ENCODE data around the gene CD1B. TPM values are rescaled to one million over a fixed set of nuclear protein-coding genes. Genes with fewer than 3 reads are reported as not detected.
"Not testable (repeated sequence)": the region's sequence is repeated elsewhere in the genome, so short reads cannot be mapped to it uniquely, and the experiment has no call there.

Gene CD1B
- total and polyA plus RNA-seq, 9 donors, result 0.09 TPM; not detected in 8

- no peaks in the 10 kb centered on the region for H3K27me3 ChIP-seq (ENCODE audit: control insufficient read depth, insufficient read depth, low read length)
- H3K4me1 ChIP-seq (ENCODE audit: control insufficient read depth, insufficient read depth, low read length), result peaks cover 2% of the 10 kb centered on the region
- H3K9me3 ChIP-seq (replicated peaks; ENCODE audit: control insufficient read depth, low read depth, low read length), result peaks cover 2% of the 10 kb centered on the region
- peak; percentile 25 for DNase-seq
- WGBS (ENCODE audit: insufficient coverage), result 67% methylated on average over 2 of the region's 2 CpGs
- H3K4me3 ChIP-seq (ENCODE audit: low read length), result no peak overlapping the region
- H3K27ac ChIP-seq (ENCODE audit: low read length), result no peak overlapping the region
- no peaks in the 10 kb centered on the region for H3K36me3 ChIP-seq (ENCODE audit: control insufficient read depth, insufficient read depth, low read length)
These were observed 22.9 kb upstream of the CD1B start for GRCh38 chr1:158354255-158354654.

- Histone ChIP-seq H3K27me3 (ENCODE audit: control insufficient read depth, insufficient read depth, low read length) (no peaks in the 10 kb centered on the region), H3K4me3 (ENCODE audit: low read length) (no peak within 1 kb of the TSS), H3K4me1 (ENCODE audit: control insufficient read depth, insufficient read depth, low read length) (peaks cover 2% of the 10 kb centered on the region), H3K9me3 (replicated peaks; ENCODE audit: control insufficient read depth, low read depth, low read length) (peaks cover 2% of the 10 kb centered on the region), H3K27ac (ENCODE audit: low read length) (no peak within 1 kb of the TSS), H3K36me3 (ENCODE audit: control insufficient read depth, insufficient read depth, low read length) (no peaks in the 10 kb centered on the region)
- 11% methylated on average over 3 of the region's 6 CpGs for WGBS (ENCODE audit: insufficient coverage)
- peak; percentile 16 for DNase-seq
These were observed 22.2 kb upstream of the CD1B start, which contains the start of gene CD1E for GRCh38 chr1:158353303-158354075. Gene CD1E, plus strand, starts transcription at chr1:158353894. Its CDS starts 95 bp downstream, at chr1:158353989.

- 94% methylated on average over 18 of the region's 24 CpGs for WGBS (ENCODE audit: insufficient coverage)
- H3K27me3 ChIP-seq (ENCODE audit: control insufficient read depth, insufficient read depth, low read length); H3K4me3 ChIP-seq (ENCODE audit: low read length); H3K9me3 ChIP-seq (replicated peaks; ENCODE audit: control insufficient read depth, low read depth, low read length); H3K36me3 ChIP-seq (ENCODE audit: control insufficient read depth, insufficient read depth, low read length); DNase-seq; H3K27ac ChIP-seq (ENCODE audit: low read length); H3K4me1 ChIP-seq (ENCODE audit: control insufficient read depth, insufficient read depth, low read length): not testable (repeated sequence)
These were observed 17.6 kb upstream of the CD1B start for GRCh38 chr1:158348946-158349345.

DNA sequence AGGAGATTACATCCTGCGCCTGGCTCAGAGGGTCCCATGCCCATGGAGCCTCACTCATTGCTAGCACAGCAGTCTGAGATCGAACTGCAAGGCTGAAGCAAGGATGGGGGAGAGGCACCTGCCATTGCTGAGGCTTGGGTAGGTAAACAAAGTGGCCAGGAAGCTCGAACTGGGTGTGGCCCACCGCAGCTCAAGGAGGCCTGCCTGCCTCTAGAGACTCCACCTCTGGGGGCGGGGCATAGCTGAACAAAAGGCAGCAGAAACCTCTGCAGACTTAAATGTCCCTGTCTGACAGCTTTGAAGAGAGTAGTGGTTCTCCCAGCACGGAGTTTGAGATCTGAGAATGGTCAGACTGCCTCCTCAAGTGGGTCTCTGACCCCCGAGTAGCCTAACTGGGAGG, 5.1 kb upstream of the CD1B start:
- not testable (repeated sequence) for DNase-seq; H3K27me3 ChIP-seq (ENCODE audit: control insufficient read depth, insufficient read depth, low read length)

GRCh38 chr1:158335213-158335532, 3.8 kb upstream of the CD1B start:
- H3K4me1 ChIP-seq (ENCODE audit: control insufficient read depth, insufficient read depth, low read length), result no peaks in the 10 kb centered on the region
- H3K36me3 ChIP-seq (ENCODE audit: control insufficient read depth, insufficient read depth, low read length), result no peaks in the 10 kb centered on the region
- H3K27ac ChIP-seq (ENCODE audit: low read length), result no peak overlapping the region
- no peaks in the 10 kb centered on the region for H3K9me3 ChIP-seq (replicated peaks; ENCODE audit: control insufficient read depth, low read depth, low read length)
- H3K4me3 ChIP-seq (ENCODE audit: low read length), result no peak overlapping the region
- DNase-seq, result no peak
- H3K27me3 ChIP-seq (ENCODE audit: control insufficient read depth, insufficient read depth, low read length), result no peaks in the 10 kb centered on the region

More for the DNA sequence above, 5.1 kb upstream of the CD1B start:
- not testable (repeated sequence) for H3K9me3 ChIP-seq (replicated peaks; ENCODE audit: control insufficient read depth, low read depth, low read length); H3K36me3 ChIP-seq (ENCODE audit: control insufficient read depth, insufficient read depth, low read length); H3K4me1 ChIP-seq (ENCODE audit: control insufficient read depth, insufficient read depth, low read length); H3K4me3 ChIP-seq (ENCODE audit: low read length); H3K27ac ChIP-seq (ENCODE audit: low read length)
- 76% methylated on average over 3 of the region's 7 CpGs for WGBS (ENCODE audit: insufficient coverage)

DNA sequence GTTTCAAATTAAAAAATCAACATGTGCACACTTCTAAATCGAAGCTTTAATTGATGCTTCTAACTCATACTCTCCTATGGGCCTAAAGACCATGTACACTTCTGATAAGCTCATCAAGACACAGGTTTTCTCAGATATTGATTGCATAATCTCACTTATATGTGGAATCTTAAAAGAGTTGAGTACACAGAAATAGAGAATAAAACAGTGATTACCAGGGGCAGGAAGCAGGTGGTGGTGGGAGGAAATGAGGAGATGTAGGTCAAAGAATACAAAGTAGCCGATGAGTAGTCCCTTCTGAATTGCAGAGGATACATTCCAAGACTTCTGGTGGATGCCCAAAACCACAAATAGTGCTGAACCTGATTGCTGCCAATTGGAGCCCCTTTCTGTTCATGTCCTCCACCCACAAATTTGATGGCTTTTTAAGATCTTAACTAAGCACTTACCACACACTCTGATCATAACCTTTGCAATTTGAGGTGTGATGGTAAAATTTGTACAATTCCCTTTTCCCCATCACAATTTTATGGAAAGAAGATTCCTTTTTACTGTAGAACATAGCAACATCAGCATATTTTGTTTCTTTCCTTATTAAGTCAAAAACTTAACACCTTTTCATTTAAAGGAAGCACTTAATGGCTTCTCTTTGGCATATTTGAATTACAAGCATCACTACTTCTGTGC, 3.3 kb upstream of the CD1B start:
- no peaks in the 10 kb centered on the region for H3K27me3 ChIP-seq (ENCODE audit: control insufficient read depth, insufficient read depth, low read length)
- DNase-seq, result no peak
- H3K4me1 ChIP-seq (ENCODE audit: control insufficient read depth, insufficient read depth, low read length), result no peaks in the 10 kb centered on the region
- WGBS (ENCODE audit: insufficient coverage), result 40% methylated on average over 1 of the region's 2 CpGs
- no peaks in the 10 kb centered on the region for H3K9me3 ChIP-seq (replicated peaks; ENCODE audit: control insufficient read depth, low read depth, low read length)
- H3K27ac ChIP-seq (ENCODE audit: low read length), result no peak overlapping the region
- no peaks in the 10 kb centered on the region for H3K36me3 ChIP-seq (ENCODE audit: control insufficient read depth, insufficient read depth, low read length)
- H3K4me3 ChIP-seq (ENCODE audit: low read length), result no peak overlapping the region

GRCh38 chr1:158333405-158334155, 2.2 kb upstream of the CD1B start:
- no peaks in the 10 kb centered on the region for H3K27me3 ChIP-seq (ENCODE audit: control insufficient read depth, insufficient read depth, low read length)
- no peaks in the 10 kb centered on the region for H3K9me3 ChIP-seq (replicated peaks; ENCODE audit: control insufficient read depth, low read depth, low read length)
- H3K27ac ChIP-seq (ENCODE audit: low read length), result no peak overlapping the region
- no peaks in the 10 kb centered on the region for H3K4me1 ChIP-seq (ENCODE audit: control insufficient read depth, insufficient read depth, low read length)
- H3K36me3 ChIP-seq (ENCODE audit: control insufficient read depth, insufficient read depth, low read length), result no peaks in the 10 kb centered on the region
- peak; percentile 11 for DNase-seq
- H3K4me3 ChIP-seq (ENCODE audit: low read length), result no peak overlapping the region
- no CpG with 5 or more reads among the region's 8 CpGs for WGBS (ENCODE audit: insufficient coverage)

- Histone ChIP-seq H3K9me3 (replicated peaks; ENCODE audit: control insufficient read depth, low read depth, low read length) (no peaks in the 10 kb centered on the region), H3K4me1 (ENCODE audit: control insufficient read depth, insufficient read depth, low read length) (no peaks in the 10 kb centered on the region), H3K4me3 (ENCODE audit: low read length) (no peak overlapping the region), H3K27ac (ENCODE audit: low read length) (no peak overlapping the region), H3K36me3 (ENCODE audit: control insufficient read depth, insufficient read depth, low read length) (no peaks in the 10 kb centered on the region), H3K27me3 (ENCODE audit: control insufficient read depth, insufficient read depth, low read length) (no peaks in the 10 kb centered on the region)
- DNase-seq, result no peak
- WGBS (ENCODE audit: insufficient coverage), result 75% methylated on average over 1 of the region's 1 CpG
These were observed 265 bp downstream of the CD1B start for GRCh38 chr1:158331106-158331425.

GRCh38 chr1:158330391-158331105, 783 bp downstream of the CD1B start:
- H3K36me3 ChIP-seq (ENCODE audit: control insufficient read depth, insufficient read depth, low read length), result no peaks in the 10 kb centered on the region

GRCh38 chr1:158329733-158330132, 1.6 kb downstream of the CD1B start:
- no CpG with 5 or more reads among the region's 3 CpGs for WGBS (ENCODE audit: insufficient coverage)
- no peaks in the 10 kb centered on the region for H3K9me3 ChIP-seq (replicated peaks; ENCODE audit: control insufficient read depth, low read depth, low read length)
- H3K4me3 ChIP-seq (ENCODE audit: low read length), result no peak overlapping the region
- DNase-seq, result no peak
- no peaks in the 10 kb centered on the region for H3K4me1 ChIP-seq (ENCODE audit: control insufficient read depth, insufficient read depth, low read length)
- H3K36me3 ChIP-seq (ENCODE audit: control insufficient read depth, insufficient read depth, low read length), result no peaks in the 10 kb centered on the region
- H3K27ac ChIP-seq (ENCODE audit: low read length), result no peak overlapping the region
- no peaks in the 10 kb centered on the region for H3K27me3 ChIP-seq (ENCODE audit: control insufficient read depth, insufficient read depth, low read length)

More at GRCh38 chr1:158330391-158331105, 783 bp downstream of the CD1B start:
- no peak overlapping the region for H3K27ac ChIP-seq (ENCODE audit: low read length)
- H3K4me1 ChIP-seq (ENCODE audit: control insufficient read depth, insufficient read depth, low read length), result no peaks in the 10 kb centered on the region
- H3K27me3 ChIP-seq (ENCODE audit: control insufficient read depth, insufficient read depth, low read length), result no peaks in the 10 kb centered on the region
- no peaks in the 10 kb centered on the region for H3K9me3 ChIP-seq (replicated peaks; ENCODE audit: control insufficient read depth, low read depth, low read length)
- 58% methylated on average over 6 of the region's 11 CpGs for WGBS (ENCODE audit: insufficient coverage)
- DNase-seq, result no peak
- H3K4me3 ChIP-seq (ENCODE audit: low read length), result no peak overlapping the region

All from muscle of leg (tissue), 11 donors.